ENCODE results near the gene CENPA. TPM values are rescaled to one million over a fixed set of nuclear protein-coding genes. Genes with fewer than 3 reads are reported as not detected.

The CENPA gene
- total RNA-seq, 1 donor from 2014 or later = not detected

DNA sequence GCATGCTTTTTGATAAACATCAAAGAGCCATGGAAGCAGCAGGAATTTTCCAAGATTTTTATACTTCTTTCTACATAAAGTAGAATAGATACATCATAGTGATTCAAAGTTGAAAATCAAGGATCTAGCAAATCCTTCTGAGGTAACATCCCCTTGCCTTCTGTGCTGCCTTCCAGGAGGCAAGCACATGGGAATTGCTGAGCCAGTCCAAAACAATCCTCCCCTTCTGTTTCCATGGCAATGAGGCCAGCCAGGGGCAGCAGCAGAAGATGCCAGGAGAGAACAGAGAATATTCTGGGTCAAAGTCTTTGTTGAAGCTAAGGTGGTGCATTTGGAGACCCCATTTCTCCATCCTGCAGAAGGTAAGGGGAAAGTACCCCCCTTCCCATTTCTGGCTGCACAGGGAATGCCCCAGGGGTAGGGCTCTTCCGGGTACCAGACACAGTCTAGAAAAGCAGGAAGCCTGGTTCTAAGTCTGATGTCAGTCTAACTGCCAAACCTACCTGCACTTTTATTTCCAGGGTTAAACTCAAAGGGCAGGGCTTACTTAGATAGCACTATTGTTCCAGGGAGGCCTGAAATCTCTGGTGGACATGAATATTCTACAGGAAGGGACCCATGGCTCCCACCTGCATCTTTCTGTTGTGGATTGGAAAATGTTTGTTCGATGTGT is 22.1 kb downstream of the CENPA start:
- intact Hi-C loops (cut with DNase I) = no loop called here
- no peak for DNase-seq (ENCODE audit: extremely low spot score in 2 of 2)
- Histone ChIP-seq H3K4me3 (no peak overlapping the region), H3K4me1 (no peaks in the 10 kb centered on the region), H3K27ac (no peak overlapping the region), H3K9me3 (no peaks in the 10 kb centered on the region), H3K27me3 (no peaks in the 10 kb centered on the region), H3K36me3 (no peaks in the 10 kb centered on the region)
- TF ChIP-seq POLR2A (IDR thresholded peaks at IDR 0.05) (no peak), POLR2AphosphoS5 (IDR thresholded peaks at IDR 0.05; ENCODE audit: insufficient read depth in 1 of 2, low read depth in 1 of 2) (no peak)
- TF ChIP-seq, protein P1, sequence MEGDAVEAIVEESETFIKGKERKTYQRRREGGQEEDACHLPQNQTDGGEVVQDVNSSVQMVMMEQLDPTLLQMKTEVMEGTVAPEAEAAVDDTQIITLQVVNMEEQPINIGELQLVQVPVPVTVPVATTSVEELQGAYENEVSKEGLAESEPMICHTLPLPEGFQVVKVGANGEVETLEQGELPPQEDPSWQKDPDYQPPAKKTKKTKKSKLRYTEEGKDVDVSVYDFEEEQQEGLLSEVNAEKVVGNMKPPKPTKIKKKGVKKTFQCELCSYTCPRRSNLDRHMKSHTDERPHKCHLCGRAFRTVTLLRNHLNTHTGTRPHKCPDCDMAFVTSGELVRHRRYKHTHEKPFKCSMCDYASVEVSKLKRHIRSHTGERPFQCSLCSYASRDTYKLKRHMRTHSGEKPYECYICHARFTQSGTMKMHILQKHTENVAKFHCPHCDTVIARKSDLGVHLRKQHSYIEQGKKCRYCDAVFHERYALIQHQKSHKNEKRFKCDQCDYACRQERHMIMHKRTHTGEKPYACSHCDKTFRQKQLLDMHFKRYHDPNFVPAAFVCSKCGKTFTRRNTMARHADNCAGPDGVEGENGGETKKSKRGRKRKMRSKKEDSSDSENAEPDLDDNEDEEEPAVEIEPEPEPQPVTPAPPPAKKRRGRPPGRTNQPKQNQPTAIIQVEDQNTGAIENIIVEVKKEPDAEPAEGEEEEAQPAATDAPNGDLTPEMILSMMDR (IDR thresholded peaks at IDR 0.05) = no peak

DNA sequence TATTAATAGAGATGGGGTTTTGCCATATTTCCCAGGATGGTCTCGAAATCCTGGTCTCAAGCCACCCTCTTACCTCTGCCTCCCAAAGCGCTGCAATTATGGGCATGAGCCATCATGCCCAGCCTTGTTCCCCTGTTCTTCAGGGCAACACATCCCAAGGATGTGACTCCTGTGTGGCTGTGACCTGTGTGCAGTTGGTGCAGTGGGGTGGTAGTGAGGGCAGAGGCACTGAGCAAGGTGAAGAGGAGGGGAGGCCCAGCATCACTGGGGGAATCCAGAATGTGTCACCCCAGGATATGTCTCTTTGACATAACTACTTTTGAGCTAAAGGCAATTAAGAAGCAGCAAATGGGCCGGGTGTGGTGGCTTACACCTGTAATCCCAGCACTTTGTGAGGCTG is 23.4 kb downstream of the CENPA start:
- Histone ChIP-seq H3K27me3 (no peaks in the 10 kb centered on the region), H3K27ac (no peak overlapping the region), H3K36me3 (no peaks in the 10 kb centered on the region), H3K4me1 (no peaks in the 10 kb centered on the region), H3K4me3 (no peak overlapping the region), H3K9me3 (no peaks in the 10 kb centered on the region)
- intact Hi-C loops (cut with DNase I) = no loop called here
- TF ChIP-seq POLR2A (IDR thresholded peaks at IDR 0.05) (no peak), POLR2AphosphoS5 (IDR thresholded peaks at IDR 0.05; ENCODE audit: insufficient read depth in 1 of 2, low read depth in 1 of 2) (no peak)
- TF ChIP-seq, protein P1 (IDR thresholded peaks at IDR 0.05) = no peak
- no peak for DNase-seq (ENCODE audit: extremely low spot score in 2 of 2)

DNA sequence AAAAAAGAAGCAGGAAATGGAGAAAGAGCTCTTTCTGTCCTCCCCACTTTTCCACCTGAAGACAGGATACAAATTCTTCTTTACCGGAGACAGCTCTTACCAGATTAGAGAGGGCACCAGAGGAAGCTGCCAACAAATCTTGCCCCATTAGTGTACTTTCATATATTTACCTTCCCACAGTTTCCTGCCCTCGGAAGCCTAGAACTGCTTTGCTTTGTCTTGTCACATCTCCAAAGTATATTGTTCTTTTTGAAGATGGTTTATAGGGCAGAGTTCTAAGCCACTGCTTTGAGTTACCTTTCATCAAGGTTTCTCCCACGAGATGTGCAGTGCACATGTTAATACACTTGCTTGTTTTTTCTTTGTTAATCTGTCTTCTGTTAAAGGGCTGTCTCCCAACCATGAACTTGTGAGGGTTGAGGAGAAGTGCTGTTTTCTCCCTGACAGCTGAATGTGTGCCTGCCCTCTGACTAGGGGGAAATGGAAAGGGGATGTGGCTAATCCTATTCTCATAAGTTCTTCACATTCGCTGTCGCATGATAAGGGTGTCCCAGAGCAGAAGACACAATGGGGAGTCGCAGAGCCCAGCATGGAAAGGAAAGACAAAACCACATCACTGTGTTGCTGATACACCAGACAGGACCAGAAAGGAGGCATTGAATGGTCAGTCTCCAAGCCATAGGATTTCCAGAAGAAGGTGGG is 24.2 kb downstream of the CENPA start:
- Histone ChIP-seq H3K9me3 (no peaks in the 10 kb centered on the region), H3K27ac (no peak overlapping the region), H3K36me3 (no peaks in the 10 kb centered on the region), H3K4me1 (no peaks in the 10 kb centered on the region), H3K27me3 (no peaks in the 10 kb centered on the region), H3K4me3 (no peak overlapping the region)
- intact Hi-C loops (cut with DNase I) = no loop called here
- TF ChIP-seq, protein P1 (IDR thresholded peaks at IDR 0.05) = no peak
- TF ChIP-seq POLR2A (IDR thresholded peaks at IDR 0.05) (no peak), POLR2AphosphoS5 (IDR thresholded peaks at IDR 0.05; ENCODE audit: insufficient read depth in 1 of 2, low read depth in 1 of 2) (no peak)
- DNase-seq (ENCODE audit: extremely low spot score in 2 of 2) = no peak

DNA sequence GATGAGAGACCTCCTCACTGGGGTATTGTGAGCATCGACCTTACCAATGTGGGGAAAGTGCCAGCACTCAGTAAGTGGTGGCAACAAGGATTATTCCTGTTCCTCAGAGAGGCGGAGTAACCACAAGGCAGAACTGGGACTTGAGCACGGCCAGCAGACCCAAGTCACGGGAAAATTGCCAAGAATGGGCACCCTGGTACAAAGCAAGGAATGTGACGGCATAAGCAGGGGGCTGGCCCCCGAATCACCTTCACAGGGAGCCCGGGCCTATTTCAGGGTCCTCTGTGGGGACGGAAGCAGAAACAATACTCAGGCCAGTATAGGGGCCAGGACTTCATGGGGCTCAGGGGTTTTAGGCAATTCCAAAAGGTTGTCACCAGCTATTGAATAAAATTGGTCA is 25.4 kb downstream of the CENPA start:
- intact Hi-C loops (cut with DNase I) = no loop called here
- no peak for DNase-seq (ENCODE audit: extremely low spot score in 2 of 2)

More for the DNA sequence above, 25.4 kb downstream of the CENPA start:
- no peak overlapping the region for H3K27ac ChIP-seq
- H3K9me3 ChIP-seq = no peaks in the 10 kb centered on the region
- H3K4me1 ChIP-seq = no peaks in the 10 kb centered on the region
- H3K36me3 ChIP-seq = no peaks in the 10 kb centered on the region
- H3K4me3 ChIP-seq = no peak overlapping the region
- no peaks in the 10 kb centered on the region for H3K27me3 ChIP-seq
- no peak for TF ChIP-seq POLR2A (IDR thresholded peaks at IDR 0.05)
- TF ChIP-seq, protein P1 (IDR thresholded peaks at IDR 0.05) = no peak
